ENCODE measurements around the gene AKR1B1. TPM values are rescaled to one million over a fixed set of nuclear protein-coding genes. Genes with fewer than 3 reads are reported as not detected.

AKR1B1 gene
- total and polyA plus RNA-seq, 8 donors: 13.2 to 47.1 (median 19.2) TPM

DNA sequence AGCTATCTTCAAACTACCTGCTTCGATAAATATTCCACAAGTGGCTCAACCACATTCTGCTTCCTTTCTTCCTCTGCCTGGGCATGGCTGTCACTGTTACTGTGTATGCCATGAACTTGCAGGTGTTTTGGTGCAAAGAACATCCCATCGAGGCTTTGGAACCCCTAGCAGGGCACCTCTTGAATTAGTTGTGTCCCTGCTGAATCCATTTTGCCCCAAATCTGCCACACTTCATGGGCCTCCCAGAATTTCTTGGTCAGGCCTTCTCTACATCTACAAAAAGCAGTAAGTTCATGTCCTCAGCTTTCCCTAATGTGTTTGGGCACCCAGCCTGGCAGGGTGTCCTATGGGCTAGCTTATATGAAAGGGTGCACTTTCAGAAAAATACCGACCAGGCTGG is 53.6 kb downstream of the AKR1B1 start:
- 67 to 82% methylated on average over 3 of the region's 3 CpGs for WGBS, 2 donors
- FAIRE-seq (no peak), ATAC-seq (no peak)

DNA sequence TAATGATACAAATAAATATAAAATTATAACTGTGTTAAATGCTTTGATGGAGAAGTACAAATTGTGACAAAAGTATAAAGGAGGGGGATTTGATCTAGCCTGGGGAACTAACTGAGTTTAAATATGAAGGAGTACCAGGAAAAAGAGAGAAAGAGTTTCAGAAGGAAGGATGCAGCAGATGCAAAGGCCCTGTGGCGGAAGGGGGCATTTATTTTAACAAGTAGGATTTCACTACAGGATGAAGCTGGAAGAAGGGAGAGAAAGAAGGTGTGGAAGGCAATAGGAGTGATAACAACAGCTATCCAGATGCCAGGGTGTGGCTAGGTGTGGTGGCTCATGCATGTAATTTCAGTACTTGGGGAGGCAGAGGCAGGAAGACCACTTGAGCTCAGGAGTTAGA is 55.8 kb downstream of the AKR1B1 start:
- no peak for FAIRE-seq
- TF ChIP-seq CTCF (IDR thresholded peaks at IDR 0.05): no peak
- 92 to 95% methylated on average over 1 of the region's 1 CpG for WGBS, 2 donors

More for the DNA sequence above, 53.6 kb downstream of the AKR1B1 start:
- Histone ChIP-seq H3K9me3 (no peaks in the 10 kb centered on the region), H3K27me3 (no peaks in the 10 kb centered on the region), H3K4me1 (no peaks in the 10 kb centered on the region), H3K36me3 (no peaks in the 10 kb centered on the region), H3K4me3 (no peak overlapping the region), H3K27ac (no peak overlapping the region)
- DNase-seq: no peak
- TF ChIP-seq CTCF (IDR thresholded peaks at IDR 0.05): no peak
- intact Hi-C loops (cut with DNase I): no loop called here

DNA sequence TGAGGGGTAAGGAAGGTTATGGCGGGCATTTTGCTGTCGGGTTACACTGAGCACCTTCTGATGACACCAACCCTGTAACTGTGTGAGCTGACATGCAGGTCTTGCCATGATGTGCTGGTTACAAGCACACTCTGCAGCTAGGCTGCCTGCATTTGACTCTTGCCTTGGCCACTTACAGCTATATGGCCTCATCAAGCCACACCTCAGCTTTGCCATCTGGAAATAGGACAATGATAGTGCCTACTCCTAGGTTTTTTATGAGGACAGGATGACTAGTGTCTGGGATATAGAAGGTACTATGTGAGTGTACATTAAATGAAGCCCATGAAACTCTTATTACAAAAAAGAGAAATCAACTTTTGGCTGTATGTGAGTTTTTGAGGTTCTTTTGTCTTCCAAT is 58.0 kb downstream of the AKR1B1 start:
- intact Hi-C loops (cut with DNase I): no loop called here
- no peaks in the 10 kb centered on the region for H3K9me3 ChIP-seq
- WGBS, 2 donors: 86 to 94% methylated on average over 2 of the region's 2 CpGs
- no peak overlapping the region for H3K4me3 ChIP-seq
- no peaks in the 10 kb centered on the region for H3K4me1 ChIP-seq
- no peaks in the 10 kb centered on the region for H3K36me3 ChIP-seq
- DNase-seq (no peak), ATAC-seq (no peak), FAIRE-seq (no peak)
- no peak for TF ChIP-seq CTCF (IDR thresholded peaks at IDR 0.05)
- no peaks in the 10 kb centered on the region for H3K27me3 ChIP-seq
- no peak overlapping the region for H3K27ac ChIP-seq

More for the DNA sequence above, 55.8 kb downstream of the AKR1B1 start:
- no peak overlapping the region for H3K4me3 ChIP-seq
- H3K27me3 ChIP-seq: no peaks in the 10 kb centered on the region
- intact Hi-C loops (cut with DNase I): no loop called here
- no peak for ATAC-seq
- no peaks in the 10 kb centered on the region for H3K9me3 ChIP-seq
- H3K27ac ChIP-seq: no peak overlapping the region
- H3K36me3 ChIP-seq: no peaks in the 10 kb centered on the region
- H3K4me1 ChIP-seq: no peaks in the 10 kb centered on the region
- DNase-seq: no peak

DNA sequence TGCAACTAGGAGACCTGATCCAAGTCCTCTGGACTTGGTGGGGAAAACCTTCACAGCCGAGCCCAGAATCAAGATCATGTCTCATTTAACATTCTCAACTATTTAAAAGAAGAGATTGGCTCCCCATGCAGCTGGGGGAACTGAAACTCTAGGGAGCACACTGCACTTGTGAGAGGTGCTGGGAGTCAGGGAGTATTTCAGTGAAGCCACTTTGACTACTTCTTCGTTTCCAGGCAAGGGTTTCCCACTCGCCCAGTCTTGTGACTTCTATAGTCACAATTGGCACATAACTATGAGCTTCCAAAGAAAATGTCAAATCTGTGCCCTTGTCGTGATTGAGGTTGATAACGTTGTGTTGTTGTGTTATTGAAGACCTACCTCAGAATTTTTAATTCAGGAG is 62.9 kb downstream of the AKR1B1 start:
- FAIRE-seq: no peak
- no peaks in the 10 kb centered on the region for H3K9me3 ChIP-seq
- intact Hi-C loops (cut with DNase I): no loop called here
- H3K36me3 ChIP-seq: no peaks in the 10 kb centered on the region
- H3K27me3 ChIP-seq: no peaks in the 10 kb centered on the region
- H3K27ac ChIP-seq: no peak overlapping the region
- no peaks in the 10 kb centered on the region for H3K4me1 ChIP-seq
- no peak for DNase-seq
- 67 to 81% methylated on average over 5 of the region's 5 CpGs for WGBS, 2 donors
- ATAC-seq: no peak
- H3K4me3 ChIP-seq: no peak overlapping the region
- TF ChIP-seq CTCF (IDR thresholded peaks at IDR 0.05): no peak

DNA sequence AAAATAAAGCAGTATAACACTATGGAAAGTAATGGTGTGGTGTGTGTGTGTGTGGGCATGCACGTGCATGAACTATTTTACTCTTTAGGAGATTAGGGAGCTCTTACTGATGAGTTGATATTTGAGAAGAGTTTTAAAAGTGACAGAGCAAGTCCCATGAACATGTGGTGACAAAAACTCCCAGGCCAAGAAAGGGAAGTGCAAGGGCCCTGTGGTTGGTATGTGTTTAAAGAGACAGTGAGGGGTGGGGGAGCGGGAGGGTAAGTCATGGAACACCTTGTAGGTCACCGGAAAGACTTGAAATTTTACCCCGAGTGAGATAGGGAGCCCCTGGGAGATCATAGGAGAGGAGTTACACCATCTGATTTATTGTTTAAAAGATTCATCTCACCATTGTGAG is 63.3 kb downstream of the AKR1B1 start:
- intact Hi-C loops (cut with DNase I): no loop called here
- Histone ChIP-seq H3K4me3 (no peak overlapping the region), H3K27me3 (no peaks in the 10 kb centered on the region), H3K9me3 (no peaks in the 10 kb centered on the region), H3K36me3 (no peaks in the 10 kb centered on the region), H3K27ac (no peak overlapping the region), H3K4me1 (no peaks in the 10 kb centered on the region)
- no peak for TF ChIP-seq CTCF (IDR thresholded peaks at IDR 0.05)
- FAIRE-seq (no peak), ATAC-seq (no peak), DNase-seq (no peak)
- 74 to 90% methylated on average over 4 of the region's 4 CpGs for WGBS, 2 donors

Data from pancreas (tissue), 10 donors.